HG03571 (cell line): Measurements from ENCODE around the gene HVCN1.
"Not testable (repeated sequence)": the region's sequence is repeated elsewhere in the genome, so short reads cannot be mapped to it uniquely, and the experiment has no call there.

Experiments
- ATAC-seq: cut with Tn5 transposase; IDR thresholded peaks from one replicate; pipeline ENCODE4 v1.9.1; 2021; ENCODE audit not compliant: unreplicated experiment

Gene HVCN1

GRCh38 chr12:110688446-110689280 lies at the start of gene HVCN1:
Gene HVCN1 (minus strand): TSS chr12:110689115. CDS start chr12:110683245, 5,870 bp downstream.
- peak; percentile 11 for ATAC-seq

DNA sequence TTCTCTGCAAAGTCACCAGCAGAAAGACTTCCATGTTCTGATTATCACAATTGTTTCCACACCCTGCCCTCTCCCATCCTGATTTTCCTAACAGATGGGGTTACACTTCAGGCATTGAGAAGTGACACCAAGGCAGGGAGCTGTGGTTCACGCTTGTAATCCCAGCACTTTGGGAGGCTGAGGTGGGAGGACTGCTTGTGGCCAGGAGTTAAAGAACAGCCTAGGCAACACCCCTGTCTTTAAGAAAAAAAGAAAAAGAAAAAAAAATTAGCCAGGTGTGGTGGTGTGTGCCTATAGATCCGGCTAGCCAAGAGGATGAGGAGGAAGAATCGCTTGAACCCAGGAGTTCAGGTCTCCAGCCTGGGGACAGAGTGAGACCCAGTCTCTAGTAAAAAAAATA lies 48.6 kb upstream of the HVCN1 start:
- ATAC-seq: no peak

- ATAC-seq: not testable (repeated sequence)
These were observed 48.1 kb upstream of the HVCN1 start for GRCh38 chr12:110737016-110737415.

- ATAC-seq: no peak
These were observed 45.0 kb upstream of the HVCN1 start for GRCh38 chr12:110733900-110734299.

DNA sequence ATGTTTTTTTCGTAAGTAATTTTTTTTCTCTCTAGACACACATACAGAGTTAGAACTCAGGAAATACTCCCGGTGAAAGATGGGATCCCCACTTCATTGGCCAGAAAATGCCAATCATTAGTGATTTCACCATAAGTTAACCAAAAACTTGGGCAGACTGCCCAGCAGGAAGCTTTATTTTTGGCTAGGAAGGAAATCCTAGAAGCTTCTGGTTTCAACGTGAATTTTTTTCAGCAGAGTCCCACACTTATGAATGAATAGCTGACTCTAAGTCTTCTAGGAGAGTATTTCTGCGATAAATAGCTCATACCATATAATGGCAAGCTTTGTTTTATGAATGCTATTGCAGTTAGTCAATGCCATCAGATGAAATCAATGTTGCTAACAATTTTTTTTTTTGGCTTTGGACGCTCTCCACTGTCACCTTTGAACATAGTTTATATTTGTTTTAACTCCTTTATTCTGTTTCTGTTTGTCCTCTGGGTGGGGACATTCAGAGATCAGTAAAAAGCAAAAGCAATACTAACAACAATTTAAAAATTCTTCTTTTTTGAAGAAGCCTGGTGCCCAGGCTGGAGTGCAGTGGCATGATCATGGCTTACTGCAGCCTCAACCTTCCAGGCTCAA lies 44.3 kb upstream of the HVCN1 start:
- ATAC-seq: no peak

DNA sequence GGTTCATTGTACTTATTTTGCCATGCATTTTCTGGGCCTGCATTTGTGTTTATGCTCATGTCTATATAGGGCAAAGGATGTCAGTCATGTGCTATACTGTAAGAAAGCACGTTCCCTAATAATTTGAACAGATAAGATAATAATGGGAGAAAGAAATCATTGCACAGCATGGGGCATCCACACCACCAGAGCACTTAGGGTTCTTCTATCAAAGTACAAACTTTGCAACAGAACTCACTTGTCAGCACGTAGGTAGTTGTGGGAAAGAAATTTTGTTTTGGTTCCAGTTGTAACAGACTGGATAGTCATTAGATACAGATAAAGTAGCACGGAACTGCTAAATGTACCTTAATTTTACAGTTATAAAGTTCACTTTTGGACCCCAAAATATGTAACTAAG lies 43.7 kb upstream of the HVCN1 start:
- ATAC-seq: no peak

DNA sequence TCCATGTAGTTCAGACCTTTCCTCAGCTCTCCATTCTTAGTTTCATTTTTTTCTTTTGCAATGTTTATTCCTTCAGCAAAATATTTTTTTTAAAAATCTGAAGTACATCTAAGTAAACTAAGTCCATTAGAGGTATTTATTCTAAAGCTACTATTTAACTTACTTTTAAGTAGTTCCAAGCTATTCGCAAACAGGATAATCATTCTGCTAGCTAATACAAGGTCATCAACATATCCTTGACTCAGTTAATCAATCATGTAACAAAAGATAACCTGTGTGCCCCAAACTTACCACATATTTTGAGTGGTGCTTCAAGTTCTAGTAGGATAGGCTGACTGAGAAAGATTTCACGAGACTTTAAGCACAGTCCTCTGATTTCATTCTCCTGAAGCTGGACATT lies 42.6 kb upstream of the HVCN1 start:
- no peak for ATAC-seq

- ATAC-seq: no peak
These were observed 39.7 kb upstream of the HVCN1 start for GRCh38 chr12:110728628-110729027.

GRCh38 chr12:110726708-110727369 lies 37.9 kb upstream of the HVCN1 start:
- no peak for ATAC-seq

DNA sequence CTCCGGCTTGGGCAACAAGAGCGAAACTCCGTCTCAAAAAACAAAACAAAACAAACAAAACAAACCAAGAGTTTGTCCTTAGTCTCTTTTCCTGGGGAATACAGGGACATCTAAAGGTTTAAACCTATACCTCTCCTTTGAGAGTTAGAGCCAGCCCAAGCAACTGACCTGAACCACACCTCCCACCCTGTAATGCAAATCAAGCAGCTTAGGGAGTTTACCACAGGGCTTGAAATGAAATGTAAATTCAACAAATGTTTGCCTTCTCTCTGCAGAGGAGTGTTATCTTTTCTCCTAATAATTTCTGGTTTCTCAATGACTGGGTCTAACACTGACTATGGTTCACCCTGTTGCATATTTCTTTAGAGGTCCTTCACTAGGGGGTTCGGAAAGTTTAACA lies 37.1 kb upstream of the HVCN1 start:
- no peak for ATAC-seq

DNA sequence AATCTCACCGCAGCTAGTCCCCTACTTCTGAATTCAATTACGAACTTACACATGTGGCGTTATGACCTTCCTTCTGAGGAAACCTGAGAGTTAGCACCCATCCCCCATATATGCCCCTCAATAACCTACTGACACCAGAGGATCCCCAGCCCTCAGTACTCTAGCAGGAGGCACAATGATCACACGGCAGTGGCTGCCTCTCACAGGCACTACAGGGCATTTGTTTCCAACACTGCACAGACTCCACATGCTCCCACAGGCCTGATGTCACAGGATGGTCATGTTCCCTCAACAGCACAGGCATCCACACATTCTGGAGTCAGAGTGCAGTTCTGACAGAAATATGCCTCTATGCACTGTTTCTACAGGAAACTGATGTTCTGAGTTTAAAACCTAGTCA lies 36.4 kb upstream of the HVCN1 start:
- ATAC-seq: no peak

GRCh38 chr12:110722892-110723291 lies 34.0 kb upstream of the HVCN1 start:
- ATAC-seq: not testable (repeated sequence)

GRCh38 chr12:110721570-110721969 lies 32.7 kb upstream of the HVCN1 start:
- ATAC-seq: no peak

- ATAC-seq: no peak
These were observed 31.6 kb upstream of the HVCN1 start for GRCh38 chr12:110720516-110720915.

- no peak for ATAC-seq
These were observed 29.4 kb upstream of the HVCN1 start for GRCh38 chr12:110718222-110718908.

- ATAC-seq: no peak
These were observed 28.1 kb upstream of the HVCN1 start for GRCh38 chr12:110717037-110717436.

DNA sequence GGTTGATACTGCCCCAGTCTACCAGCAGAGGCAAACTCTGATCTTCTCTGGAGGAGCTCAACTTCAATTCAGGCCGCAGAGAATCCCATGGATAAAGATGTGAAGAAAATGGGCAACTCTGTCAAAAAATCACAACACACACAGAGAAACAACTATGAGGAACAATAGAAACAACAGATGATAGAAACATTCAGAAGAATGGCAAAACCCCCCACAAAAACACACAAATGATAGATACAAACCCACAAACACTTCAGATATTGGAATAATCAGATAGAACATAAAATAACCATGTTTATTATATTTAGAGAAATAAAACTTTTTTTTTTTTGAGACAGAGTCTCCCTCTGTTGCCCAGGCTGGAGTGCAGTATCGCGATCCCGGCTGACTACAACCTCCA lies 20.0 kb upstream of the HVCN1 start:
- ATAC-seq: no peak

- ATAC-seq: no peak
These were observed 16.4 kb upstream of the HVCN1 start for GRCh38 chr12:110705309-110705708.

DNA sequence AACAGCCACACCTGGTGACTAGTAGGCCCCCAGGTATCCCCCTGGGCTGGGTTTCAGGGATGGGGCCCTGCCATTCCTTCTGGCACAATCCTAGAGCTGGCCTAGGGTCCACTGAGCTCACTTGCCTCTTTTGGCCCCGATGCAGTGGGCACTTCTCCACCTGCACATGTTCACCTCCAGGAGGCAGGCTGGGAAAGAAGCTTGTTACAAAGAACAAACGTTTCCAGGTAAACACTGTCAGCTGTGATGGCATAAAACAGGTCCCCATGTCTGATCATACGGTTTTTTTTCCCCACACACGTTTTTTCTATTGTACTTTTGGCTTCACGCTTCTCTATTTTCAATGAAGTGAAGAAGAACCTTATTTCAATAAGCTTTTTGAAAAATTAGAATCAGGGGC lies 15.8 kb upstream of the HVCN1 start:
- ATAC-seq: no peak

DNA sequence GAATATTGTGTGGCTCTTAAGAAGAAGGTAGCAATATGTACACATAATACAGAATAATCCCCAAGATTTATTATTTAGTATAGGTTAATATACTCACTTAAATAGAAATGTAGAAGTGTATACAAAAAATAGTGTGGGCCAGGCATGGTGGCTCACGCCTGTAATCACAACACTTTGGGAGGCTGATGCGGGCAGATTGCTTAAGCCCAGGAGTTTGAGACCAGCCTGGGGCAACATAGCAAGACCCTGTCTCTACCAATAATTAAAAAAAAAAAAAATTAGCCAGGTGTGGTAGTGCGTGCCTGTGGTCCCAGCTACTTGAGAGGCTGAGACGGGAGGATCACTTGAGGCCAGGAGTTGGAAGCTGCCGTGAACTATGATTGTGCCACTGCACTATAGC lies 15.3 kb upstream of the HVCN1 start:
- no peak for ATAC-seq

GRCh38 chr12:110702081-110702480 lies 13.2 kb upstream of the HVCN1 start:
- ATAC-seq: no peak
